ENCODE measurements around the gene GDA. TPM values are rescaled to one million over a fixed set of nuclear protein-coding genes. Genes with fewer than 3 reads are reported as not detected.

The GDA gene
- total RNA-seq, 1 donor = 0.90 TPM

DNA sequence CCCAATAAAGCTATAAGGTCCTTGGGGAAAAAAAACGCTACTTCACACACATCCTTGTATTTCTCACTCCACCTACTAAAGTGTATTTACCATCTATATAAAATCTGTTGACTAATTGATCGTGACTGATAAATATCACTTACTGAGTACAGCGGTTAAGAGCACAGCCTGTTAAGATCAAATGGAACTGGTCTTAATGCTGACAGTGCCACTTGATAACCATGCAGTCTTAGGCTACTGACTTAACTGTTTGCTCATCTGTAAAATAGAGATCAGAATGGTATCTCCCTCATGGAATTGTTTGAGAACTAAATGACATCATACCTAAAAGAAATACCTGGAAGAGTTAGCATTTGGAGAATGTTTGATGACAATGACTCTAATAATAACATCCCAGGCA lies 148.3 kb downstream of the GDA start:
- no peak for DNase-seq (ENCODE audit: low read depth)
- no peak for TF ChIP-seq CTCF (IDR thresholded peaks at IDR 0.05; ENCODE audit: insufficient read depth, low read length)
- H3K4me3 ChIP-seq (ENCODE audit: low read depth, low read length) = no peak overlapping the region

DNA sequence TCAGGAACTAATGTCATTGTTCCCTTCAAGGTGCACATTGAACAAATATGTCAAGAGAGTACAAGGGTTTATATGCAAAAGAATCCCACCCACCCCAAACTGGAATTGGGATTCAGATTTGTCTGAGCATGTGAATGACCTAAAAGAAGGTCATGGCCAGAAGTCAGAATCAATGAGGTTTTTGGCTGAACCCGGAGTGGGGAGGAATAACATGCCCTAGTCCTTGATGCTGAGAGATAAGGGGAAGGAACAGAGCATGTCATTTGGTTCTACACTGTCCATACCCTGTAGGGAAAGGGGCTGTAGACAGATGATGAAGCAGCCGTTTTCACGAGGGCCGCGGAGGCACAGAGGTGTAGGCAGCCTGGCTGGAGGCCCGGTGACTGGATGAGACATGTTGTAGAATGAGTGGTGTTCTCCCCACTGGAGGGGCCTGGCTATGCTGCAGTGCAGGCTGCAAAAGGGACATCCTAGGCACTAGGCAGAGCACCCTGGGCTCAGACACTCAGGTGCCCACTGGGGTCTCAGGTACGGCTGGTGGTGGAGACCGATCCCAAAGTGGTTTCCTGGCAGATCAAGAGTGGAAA lies 149.9 kb downstream of the GDA start:
- no peak for DNase-seq (ENCODE audit: low read depth)
- TF ChIP-seq CTCF (IDR thresholded peaks at IDR 0.05; ENCODE audit: insufficient read depth, low read length) = no peak
- no peak overlapping the region for H3K4me3 ChIP-seq (ENCODE audit: low read depth, low read length)

DNA sequence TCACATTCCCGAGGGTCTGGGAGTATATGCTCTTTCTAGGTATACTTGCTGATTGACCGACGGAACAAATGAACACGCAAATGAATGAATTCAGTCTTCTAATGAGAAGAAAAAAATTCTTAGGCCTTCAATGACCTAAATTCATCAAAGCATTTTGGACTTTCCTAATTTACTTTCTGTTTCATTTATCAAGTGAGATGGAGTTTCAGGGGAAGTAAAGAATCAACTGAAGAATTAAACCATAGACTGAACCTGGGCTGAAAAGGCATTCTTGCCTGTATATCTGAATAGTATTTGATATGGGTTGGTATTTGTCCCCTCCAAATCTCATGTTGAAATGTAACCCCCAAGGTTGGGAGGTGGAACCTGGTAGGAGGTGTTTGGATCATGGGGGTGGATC lies 151.6 kb downstream of the GDA start:
- TF ChIP-seq CTCF (IDR thresholded peaks at IDR 0.05; ENCODE audit: insufficient read depth, low read length) = no peak
- H3K4me3 ChIP-seq (ENCODE audit: low read depth, low read length) = no peak overlapping the region
- DNase-seq (ENCODE audit: low read depth) = no peak

Small RNA genes lying within 50 kb of the gene (small RNA-seq; reads per million reads assigned to genes)
- gene RNA5SP285 = not detected

Other genes starting within 250 kb of the GDA start
- 11.9 and 13.1 TPM in 2 replicates for gene ABHD17B, start 238.2 kb upstream of the GDA start, total RNA-seq (ENCODE audit: low replicate concordance)
- gene C9orf85, start 237.8 kb upstream of the GDA start, total RNA-seq (ENCODE audit: low replicate concordance) = 14.6 and 87.3 TPM in 2 replicates
- gene C9orf57, start 88.8 kb upstream of the GDA start, total RNA-seq (ENCODE audit: low replicate concordance) = not detected in 2 replicates
- gene ZFAND5, start 215.8 kb downstream of the GDA start, total RNA-seq (ENCODE audit: low replicate concordance) = 112 and 132 TPM in 2 replicates

All from fibroblast of the aortic adventitia (primary cell).